C4-2B (cell line): ENCODE measurements around the gene TMCC1.

Source experiments
- ZFX ChIP-seq: fragments of 450-650 bp; IDR thresholded peaks from 2 replicates; pipeline ENCODE4 v1.6.1; 2017
- TF ChIP-seq, protein P1 (sequence below): fragments of 450-650 bp; conservative IDR thresholded peaks from 2 replicates; pipeline ENCODE4 v1.5.1; 2017; ENCODE audit warnings: mild to moderate bottlenecking

GRCh38 chr3:129655291-129655700, 238.2 kb downstream of the TMCC1 start:
- TF ChIP-seq, protein P1, sequence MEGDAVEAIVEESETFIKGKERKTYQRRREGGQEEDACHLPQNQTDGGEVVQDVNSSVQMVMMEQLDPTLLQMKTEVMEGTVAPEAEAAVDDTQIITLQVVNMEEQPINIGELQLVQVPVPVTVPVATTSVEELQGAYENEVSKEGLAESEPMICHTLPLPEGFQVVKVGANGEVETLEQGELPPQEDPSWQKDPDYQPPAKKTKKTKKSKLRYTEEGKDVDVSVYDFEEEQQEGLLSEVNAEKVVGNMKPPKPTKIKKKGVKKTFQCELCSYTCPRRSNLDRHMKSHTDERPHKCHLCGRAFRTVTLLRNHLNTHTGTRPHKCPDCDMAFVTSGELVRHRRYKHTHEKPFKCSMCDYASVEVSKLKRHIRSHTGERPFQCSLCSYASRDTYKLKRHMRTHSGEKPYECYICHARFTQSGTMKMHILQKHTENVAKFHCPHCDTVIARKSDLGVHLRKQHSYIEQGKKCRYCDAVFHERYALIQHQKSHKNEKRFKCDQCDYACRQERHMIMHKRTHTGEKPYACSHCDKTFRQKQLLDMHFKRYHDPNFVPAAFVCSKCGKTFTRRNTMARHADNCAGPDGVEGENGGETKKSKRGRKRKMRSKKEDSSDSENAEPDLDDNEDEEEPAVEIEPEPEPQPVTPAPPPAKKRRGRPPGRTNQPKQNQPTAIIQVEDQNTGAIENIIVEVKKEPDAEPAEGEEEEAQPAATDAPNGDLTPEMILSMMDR: no peak
- TF ChIP-seq ZFX: no peak
